Thyroid gland (tissue), 4 donors: ENCODE measurements around the gene PAK2. TPM values are rescaled to one million over a fixed set of nuclear protein-coding genes. Genes with fewer than 3 reads are reported as not detected.

Source experiments
- DNase-seq, 2 donors: peaks; one replicate each; pipeline ENCODE4 v3.0.0-alpha.2; 2019
- H3K27ac ChIP-seq, 3 donors: fragments of 200-600 bp; sonication (generic); 1 replicate in 2 of 3; 2 replicates in 1 of 3; pipeline ENCODE4 v1.5.1; 2016 to 2019; ENCODE audit warnings: mild to moderate bottlenecking in 1 of 3, moderate library complexity in 1 of 3
- H3K27me3 ChIP-seq: fragments of 200-600 bp; sonication (generic); one replicate; pipeline ENCODE4 v1.5.1; 2019
- H3K36me3 ChIP-seq, 2 donors: fragments of 200-600 bp; sonication (generic); one replicate each; pipeline ENCODE4 v1.5.1; 2016 to 2019
- H3K4me1 ChIP-seq, 2 donors: fragments of 200-600 bp; sonication (generic); one replicate each; pipeline ENCODE4 v1.5.1; 2017 to 2019
- H3K4me3 ChIP-seq, 3 donors: fragments of 200-600 bp; sonication (generic); replicated peaks in 1 of 3; 1 replicate in 2 of 3; 2 replicates in 1 of 3; pipeline ENCODE4 v1.5.1; 2016; ENCODE audit warnings: mild to moderate bottlenecking in 1 of 3
- H3K9me3 ChIP-seq: fragments of 200-600 bp; sonication (generic); one replicate; pipeline ENCODE4 v1.5.1; 2017
- POLR2A ChIP-seq, 2 donors: fragments of 450-650 bp; IDR thresholded peaks; one replicate each; pipeline ENCODE4 v1.6.1; 2017; ENCODE audit warnings: antibody characterized with exemption in 2 of 2, mild to moderate bottlenecking in 2 of 2, moderate library complexity in 1 of 2
- WGBS, 2 donors: methylation state at CpG; one replicate each; pipeline ENCODE4 v1.1.5; 2017; 5-methylcytosine and 5-hydroxymethylcytosine counted together
- intact Hi-C: fragments of 100-400 bp; cut with DNase I; formaldehyde crosslinking; loops from one replicate; pipeline ENCODE4 v1.15.1; 2023
- total RNA-seq, 4 donors: library from RNA; depleted of rRNA; stranded (reverse); fragments of >200 nt; gene quantifications; one replicate each; pipeline ENCODE4 v1.2.3, GENCODE V29; 2016
- TF ChIP-seq, protein P1 (sequence below), 6 experiments: fragments of 200-600 bp in 3 of 6; fragments of 450-650 bp in 3 of 6; sonication (generic) in 3 of 6; IDR thresholded peaks; one replicate each; pipeline ENCODE4 v1.5.1; 2016 to 2019; ENCODE audit warnings: antibody characterized with exemption in 6 of 6, mild to moderate bottlenecking in 2 of 6, inconsistent platforms in 1 of 6, moderate library complexity in 1 of 6

The PAK2 gene
- total RNA-seq, 4 donors from 2014 or later, result 29.9 to 43.8 (median 39.0) TPM

DNA sequence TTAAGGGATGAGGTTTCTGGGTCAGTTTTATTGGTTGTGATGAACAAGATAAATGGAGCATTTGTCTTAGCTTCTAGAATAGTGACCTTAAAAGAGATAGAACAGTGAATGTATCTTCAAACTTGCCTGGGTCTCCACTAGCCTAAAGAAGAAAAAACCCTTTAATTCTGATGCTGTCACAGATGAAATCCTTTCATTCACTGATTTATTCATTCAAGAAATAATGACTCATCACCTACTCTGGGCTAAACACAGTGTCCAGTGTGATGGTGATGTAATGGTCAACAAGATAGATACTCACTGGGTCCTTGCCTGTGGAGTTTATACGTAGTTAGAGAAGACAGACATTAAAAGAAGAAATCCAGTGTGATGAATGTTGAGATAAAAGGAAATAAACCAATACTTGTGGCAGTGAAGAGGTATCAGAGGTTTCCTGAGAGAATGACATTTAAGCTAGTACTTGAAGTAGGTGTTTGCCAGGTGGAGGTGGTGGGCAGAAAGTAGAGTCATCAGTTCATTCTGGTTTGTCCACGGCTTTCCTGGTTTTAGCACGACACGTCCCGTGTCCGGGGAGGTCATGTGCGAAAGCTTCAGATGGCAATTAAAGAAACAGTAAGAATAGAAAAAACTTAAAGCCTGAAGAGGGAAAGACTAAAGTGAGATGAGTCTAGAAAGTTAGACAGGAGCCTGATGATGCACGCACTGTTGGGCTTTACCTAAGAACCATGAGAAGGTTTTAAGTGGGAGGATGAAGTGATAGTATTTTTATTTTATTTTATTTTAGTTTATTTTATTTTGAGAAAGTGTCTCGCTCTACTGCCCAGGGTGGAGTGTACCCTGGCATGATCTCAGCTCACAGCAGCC, 18.5 kb downstream of the PAK2 start:
- H3K27ac ChIP-seq, result no peak overlapping the region
- no peak for TF ChIP-seq POLR2A (IDR thresholded peaks at IDR 0.05)
- 88 to 91% methylated on average over 9 of the region's 9 CpGs for WGBS, 2 donors
- no peaks in the 10 kb centered on the region for H3K4me1 ChIP-seq
- H3K4me3 ChIP-seq, result no peak overlapping the region
- DNase-seq, result no peak
- H3K9me3 ChIP-seq, result no peaks in the 10 kb centered on the region
- no peaks in the 10 kb centered on the region for H3K27me3 ChIP-seq
- intact Hi-C loops, result no loop called here
- H3K36me3 ChIP-seq, result no peaks in the 10 kb centered on the region

DNA sequence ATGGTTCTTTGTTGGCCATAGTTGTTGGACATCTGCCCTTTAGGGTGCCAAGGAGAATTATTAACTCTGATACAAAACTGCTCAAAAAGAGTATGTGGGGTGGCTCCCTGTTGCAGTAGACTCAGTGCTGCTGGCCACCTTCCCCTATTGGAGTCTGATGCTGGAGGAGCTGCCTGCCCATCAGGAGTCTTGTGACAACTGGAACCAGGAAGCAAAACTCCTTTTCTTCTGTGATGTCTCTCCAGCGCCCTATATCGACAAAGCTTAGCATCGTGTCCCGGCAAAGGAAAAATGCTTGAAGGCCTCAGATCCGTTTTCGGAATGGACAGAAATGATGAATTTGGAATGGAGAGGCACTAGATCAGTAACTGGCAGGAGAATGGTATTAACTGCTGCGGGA, 23.5 kb downstream of the PAK2 start:
- WGBS, 2 donors, result 90 to 98% methylated on average over 7 of the region's 7 CpGs
- TF ChIP-seq, protein P1, sequence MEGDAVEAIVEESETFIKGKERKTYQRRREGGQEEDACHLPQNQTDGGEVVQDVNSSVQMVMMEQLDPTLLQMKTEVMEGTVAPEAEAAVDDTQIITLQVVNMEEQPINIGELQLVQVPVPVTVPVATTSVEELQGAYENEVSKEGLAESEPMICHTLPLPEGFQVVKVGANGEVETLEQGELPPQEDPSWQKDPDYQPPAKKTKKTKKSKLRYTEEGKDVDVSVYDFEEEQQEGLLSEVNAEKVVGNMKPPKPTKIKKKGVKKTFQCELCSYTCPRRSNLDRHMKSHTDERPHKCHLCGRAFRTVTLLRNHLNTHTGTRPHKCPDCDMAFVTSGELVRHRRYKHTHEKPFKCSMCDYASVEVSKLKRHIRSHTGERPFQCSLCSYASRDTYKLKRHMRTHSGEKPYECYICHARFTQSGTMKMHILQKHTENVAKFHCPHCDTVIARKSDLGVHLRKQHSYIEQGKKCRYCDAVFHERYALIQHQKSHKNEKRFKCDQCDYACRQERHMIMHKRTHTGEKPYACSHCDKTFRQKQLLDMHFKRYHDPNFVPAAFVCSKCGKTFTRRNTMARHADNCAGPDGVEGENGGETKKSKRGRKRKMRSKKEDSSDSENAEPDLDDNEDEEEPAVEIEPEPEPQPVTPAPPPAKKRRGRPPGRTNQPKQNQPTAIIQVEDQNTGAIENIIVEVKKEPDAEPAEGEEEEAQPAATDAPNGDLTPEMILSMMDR (IDR thresholded peaks at IDR 0.05), result no peak
- no peak for TF ChIP-seq POLR2A (IDR thresholded peaks at IDR 0.05)
- H3K4me1 ChIP-seq, result no peaks in the 10 kb centered on the region

DNA sequence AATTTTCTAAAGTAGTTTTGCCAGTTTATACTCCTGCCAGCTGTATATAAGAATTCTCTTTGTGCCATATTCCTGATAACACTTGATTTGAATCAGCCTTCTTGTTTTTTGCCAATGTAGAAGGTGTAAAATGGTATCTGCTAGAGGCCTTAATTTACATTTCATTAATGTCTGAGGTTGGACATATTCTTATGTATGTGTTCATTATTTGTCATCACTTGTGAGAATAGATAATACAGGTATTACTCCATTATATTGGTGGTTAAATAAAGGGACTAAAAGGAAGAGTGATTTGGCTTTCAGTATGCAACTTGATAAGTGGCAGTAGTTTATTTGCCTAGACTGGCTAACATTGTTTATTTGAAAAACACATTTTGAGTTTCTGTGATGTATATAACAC, 25.8 kb downstream of the PAK2 start:
- Histone ChIP-seq H3K36me3 (no peaks in the 10 kb centered on the region), H3K4me1 (no peaks in the 10 kb centered on the region), H3K27ac (no peak overlapping the region), H3K9me3 (no peaks in the 10 kb centered on the region), H3K27me3 (no peaks in the 10 kb centered on the region), H3K4me3 (no peak overlapping the region)
- TF ChIP-seq POLR2A (IDR thresholded peaks at IDR 0.05), result no peak
- TF ChIP-seq, protein P1 (IDR thresholded peaks at IDR 0.05), result no peak
- intact Hi-C loops, result no loop called here
- DNase-seq, result no peak

More for the DNA sequence above, 23.5 kb downstream of the PAK2 start:
- Histone ChIP-seq H3K27me3 (no peaks in the 10 kb centered on the region), H3K4me3 (no peak overlapping the region), H3K27ac (no peak overlapping the region), H3K9me3 (no peaks in the 10 kb centered on the region), H3K36me3 (no peaks in the 10 kb centered on the region)
- no peak for DNase-seq
- intact Hi-C loops, result no loop called here

DNA sequence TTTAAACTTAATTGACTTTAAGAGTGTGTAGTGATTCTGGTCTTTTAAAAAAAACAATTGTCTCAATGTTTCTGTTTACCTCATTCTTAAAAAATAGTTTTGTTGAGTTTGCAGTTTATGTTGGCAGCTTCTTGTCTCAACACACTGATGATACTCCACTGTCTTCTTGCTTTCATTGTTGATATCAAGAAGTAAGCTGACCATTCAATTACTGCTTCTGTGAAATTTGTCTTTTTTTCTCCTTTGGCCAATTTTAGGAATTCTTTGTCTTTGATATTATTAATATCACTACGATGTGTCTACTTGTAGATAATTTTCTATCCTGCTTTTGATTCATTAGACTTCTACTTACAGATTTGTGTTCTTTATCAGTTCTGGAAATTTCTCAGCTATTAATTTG, 31.4 kb downstream of the PAK2 start:
- Histone ChIP-seq H3K4me3 (no peak overlapping the region), H3K27me3 (no peaks in the 10 kb centered on the region), H3K27ac (no peak overlapping the region), H3K9me3 (no peaks in the 10 kb centered on the region), H3K4me1 (peaks cover 17 to 27% of the 10 kb centered on the region in 2 donors), H3K36me3 (no peaks in the 10 kb centered on the region)
- 94 to 96% methylated on average over 1 of the region's 1 CpG for WGBS, 2 donors
- intact Hi-C loops, result no loop called here
- DNase-seq, result no peak
- TF ChIP-seq, protein P1 (IDR thresholded peaks at IDR 0.05), result no peak
- no peak for TF ChIP-seq POLR2A (IDR thresholded peaks at IDR 0.05)

DNA sequence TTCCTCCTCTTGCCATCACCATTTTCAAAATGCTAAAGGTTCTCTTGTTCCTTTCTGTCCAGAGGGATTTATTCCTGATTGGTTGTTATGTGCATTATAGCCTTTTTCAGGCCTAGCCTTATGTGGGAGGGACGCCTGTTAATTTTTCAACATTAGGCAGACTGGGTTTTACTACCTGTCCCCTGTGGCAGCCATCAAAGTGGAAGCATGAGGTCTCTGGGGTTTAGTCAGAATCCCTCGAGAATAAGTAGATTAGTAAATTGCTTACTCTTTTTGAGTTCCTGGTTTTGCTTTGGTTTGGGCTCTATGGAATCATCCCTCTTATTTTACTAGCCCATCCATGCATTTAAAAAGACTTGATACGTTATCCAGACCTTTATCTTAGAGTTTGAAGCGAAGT, 32.4 kb downstream of the PAK2 start:
- Histone ChIP-seq H3K36me3 (no peaks in the 10 kb centered on the region), H3K27me3 (no peaks in the 10 kb centered on the region), H3K4me3 (no peak overlapping the region), H3K9me3 (no peaks in the 10 kb centered on the region), H3K4me1 (peaks cover 17 to 27% of the 10 kb centered on the region in 2 donors), H3K27ac (no peak overlapping the region)
- intact Hi-C loops, result no loop called here
- 92 to 94% methylated on average over 4 of the region's 4 CpGs for whole genome bisulfite sequencing, 2 donors
- no peak for TF ChIP-seq POLR2A (IDR thresholded peaks at IDR 0.05)
- TF ChIP-seq, protein P1 (IDR thresholded peaks at IDR 0.05), result no peak
- DNase-seq, result no peak
